A549 (cell line): Measurements from ENCODE around the gene CHPT1. TPM values are rescaled to one million over a fixed set of nuclear protein-coding genes. Genes with fewer than 3 reads are reported as not detected.
"Not testable (repeated sequence)": the region's sequence is repeated elsewhere in the genome, so short reads cannot be mapped to it uniquely, and the experiment has no call there.

Experiments used
- ATAC-seq, 2 experiments: fragments of 200-7000 bp in 1 of 2; fragments of >200 bp in 1 of 2; cut with Nextera tagmentation in 1 of 2; cut with Tn5 transposase in 1 of 2; 3 replicates each; pipeline versions ENCODE4 v1.8.0 to v1.9.1; 2018 to 2020; ENCODE audit warnings: mild to moderate bottlenecking in 1 of 2, moderate library complexity in 1 of 2
- CTCF ChIA-PET: fragments of 300-600 bp; sonication (Branson Sonifier 250); formaldehyde crosslinking; extraction: SDS; loops from one replicate; lab custom pipeline; 2021; ENCODE audit warnings: antibody characterized with exemption, inconsistent platforms; lab: Yijun Ruan, JAX
- POLR2A ChIA-PET: fragments of 350-600 bp; formaldehyde crosslinking; extraction: SDS; loops from one replicate; lab custom pipeline; 2021; ENCODE audit warnings: antibody characterized with exemption, inconsistent platforms; lab: Yijun Ruan, JAX
- DNase-seq, 2 experiments: peaks; one replicate each; pipeline versions ENCODE4 v3.0.0 to v3.0.0-alpha.2; 2011 to 2016; ENCODE audit warnings: low read depth in 1 of 2, low spot score in 1 of 2
- FAIRE-seq: peaks from 2 replicates; lab custom pipeline; 2011; peaks lifted over from hg19 to GRCh38; lab: Jason Lieb, UNC
- H3K27ac ChIP-seq, 2 experiments: fragments of >200 bp; sonication (Bioruptor Twin); formaldehyde crosslinking; 3 replicates each; pipeline ENCODE4 v1.5.1; 2016 to 2017
- H3K4me1 ChIP-seq: fragments of >200 bp; sonication (Bioruptor Twin); formaldehyde crosslinking; 3 replicates; pipeline ENCODE4 v1.6.1; 2016
- H3K4me2 ChIP-seq: fragments of >200 bp; sonication (Bioruptor Twin); formaldehyde crosslinking; 3 replicates; pipeline ENCODE4 v1.6.1; 2016
- H3K4me3 ChIP-seq: fragments of >200 bp; sonication (Bioruptor Twin); formaldehyde crosslinking; 3 replicates; pipeline ENCODE4 v1.5.1; 2016
- H3K9me3 ChIP-seq: fragments of >200 bp; sonication (Bioruptor Twin); formaldehyde crosslinking; 3 replicates; pipeline ENCODE4 v1.6.1; 2016
- BCL3 ChIP-seq: fragments of >200 bp; sonication (Bioruptor Twin); formaldehyde crosslinking; IDR thresholded peaks from 3 replicates; pipeline ENCODE4 v1.6.1; 2016
- CBX8 ChIP-seq: fragments of 200-600 bp; sonication (generic); IDR thresholded peaks from 2 replicates; pipeline ENCODE4 v1.6.1; 2016
- CTCF ChIP-seq: fragments of >200 bp; sonication (Bioruptor Twin); formaldehyde crosslinking; IDR thresholded peaks from 3 replicates; pipeline ENCODE4 v1.5.1; 2016
- EHF ChIP-seq: fragments of 250-450 bp; sonication (Bioruptor Pico); IDR thresholded peaks from 2 replicates; pipeline ENCODE4 v1.5.0; 2020; ENCODE audit warnings: mild to moderate bottlenecking
- HEYL ChIP-seq: fragments of 250-450 bp; sonication (Bioruptor Pico); IDR thresholded peaks from 2 replicates; pipeline ENCODE4 v1.8.0; 2021; ENCODE audit warnings: mild to moderate bottlenecking, moderate library complexity
- HOXA7 ChIP-seq: fragments of 250-450 bp; sonication (Bioruptor Pico); IDR thresholded peaks from 2 replicates; pipeline ENCODE4 v1.5.0; 2020; ENCODE audit warnings: mild to moderate bottlenecking, moderate library complexity
- JUN ChIP-seq, 2 experiments: fragments of >200 bp; sonication (Bioruptor Twin); formaldehyde crosslinking; IDR thresholded peaks; 2 replicates in 1 of 2; 3 replicates in 1 of 2; pipeline ENCODE4 v1.6.1; 2016 to 2017
- KDM5A ChIP-seq: fragments of 200-600 bp; sonication (generic); IDR thresholded peaks from 2 replicates; pipeline ENCODE4 v1.6.1; 2016; ENCODE audit warnings: antibody characterized with exemption, mild to moderate bottlenecking
- MAX ChIP-seq: IDR thresholded peaks from 2 replicates; pipeline ENCODE4 v1.6.1; 2012
- MAZ ChIP-seq: fragments of 150-350 bp; IDR thresholded peaks from 2 replicates; pipeline ENCODE4 v1.6.1; 2014; ENCODE audit warnings: antibody characterized with exemption, low read depth, low read length, borderline replicate concordance
- NFE2L2 ChIP-seq: fragments of 150-350 bp; conservative IDR thresholded peaks from 2 replicates; pipeline ENCODE4 v1.6.1; 2014; ENCODE audit warnings: low read length
- NR3C1 ChIP-seq: fragments of >200 bp; sonication (Bioruptor Twin); formaldehyde crosslinking; IDR thresholded peaks from 3 replicates; pipeline ENCODE4 v1.6.1; 2017
- POLR2AphosphoS2 ChIP-seq: conservative IDR thresholded peaks from 2 replicates; pipeline ENCODE4 v1.6.1; 2012; ENCODE audit warnings: low read length, improper control_type of control experiment, inconsistent platforms
- RCOR1 ChIP-seq: fragments of 150-350 bp; IDR thresholded peaks from 2 replicates; pipeline ENCODE4 v1.6.1; 2014; ENCODE audit warnings: antibody characterized with exemption, low read length, low read depth
- RFX5 ChIP-seq: fragments of 450-650 bp; IDR thresholded peaks from 2 replicates; pipeline ENCODE4 v1.7.1; 2014; ENCODE audit warnings: antibody characterized with exemption, mild to moderate bottlenecking, moderate library complexity
- TFCP2L1 ChIP-seq: fragments of 250-450 bp; sonication (Bioruptor Pico); IDR thresholded peaks from 2 replicates; pipeline ENCODE4 v1.5.0; 2021; ENCODE audit warnings: mild to moderate bottlenecking
- ZFP36 ChIP-seq: fragments of 450-650 bp; IDR thresholded peaks from 2 replicates; pipeline ENCODE4 v1.6.1; 2014; ENCODE audit warnings: borderline replicate concordance; ENCODE audit not compliant: partially characterized antibody
- ZSCAN20 ChIP-seq: fragments of 250-450 bp; sonication (Bioruptor Pico); IDR thresholded peaks from 2 replicates; pipeline ENCODE4 v1.8.0; 2022; ENCODE audit warnings: mild to moderate bottlenecking, moderate library complexity
- WGBS: methylation state at CpG from one replicate; pipeline ENCODE4 v1.1.6; 2017; ENCODE audit errors: missing lambda C conversion rate; 5-methylcytosine and 5-hydroxymethylcytosine counted together
- polyA plus RNA-seq, 4 experiments: library from polyadenylated mRNA; depleted of rRNA in 3 of 4; stranded (reverse); fragments of >200 nt; fragmentation: RNase III in 1 of 4; extraction: RNeasy Plus Mini Kit Qiagen cat#74134 plus additional on column Dnase treatment in 1 of 4; gene quantifications; 2 replicates in 3 of 4; 3 replicates in 1 of 4; pipeline ENCODE4 v1.2.3, GENCODE V29; 2011 to 2017
- TF ChIP-seq, protein P1 (sequence below): fragments of 450-650 bp; IDR thresholded peaks from 2 replicates; pipeline ENCODE4 v1.6.1; 2014; ENCODE audit warnings: antibody characterized with exemption
- TF ChIP-seq, protein P2 (sequence below): IDR thresholded peaks from 2 replicates; pipeline ENCODE4 v1.6.1; 2012

The CHPT1 gene
- polyA plus RNA-seq, 2 of the 4 experiments (the other 2 are of a cell fraction): 52.0 to 102 TPM

GRCh38 chr12:101680647-101681046 lies 16.8 kb upstream of the CHPT1 start:
- no peak for ATAC-seq
- no peak for FAIRE-seq

DNA sequence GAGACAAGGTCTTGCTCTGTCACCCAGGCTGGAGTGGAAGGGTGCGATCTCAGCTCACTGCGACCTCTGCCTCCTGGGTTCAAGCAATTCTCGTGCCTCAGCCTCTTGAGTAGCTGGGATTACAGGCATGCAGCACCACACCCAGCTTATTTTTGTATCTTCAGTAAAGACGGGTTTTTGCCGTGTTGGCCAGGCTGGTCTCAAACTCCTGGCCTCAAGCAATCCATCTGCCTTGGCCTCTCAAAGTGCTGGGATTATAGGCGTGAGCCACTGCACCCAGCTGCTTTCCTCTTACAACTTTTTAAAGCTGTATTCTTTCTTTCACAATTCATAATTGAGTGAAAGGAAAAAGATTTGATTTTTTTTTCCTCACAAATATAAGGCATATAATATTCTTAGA lies 15.8 kb upstream of the CHPT1 start:
- WGBS: 59% methylated on average over 6 of the region's 6 CpGs
- DNase-seq, H3K4me1 ChIP-seq, FAIRE-seq, ATAC-seq, POLR2A ChIA-PET, H3K4me2 ChIP-seq, H3K27ac ChIP-seq, H3K9me3 ChIP-seq, H3K4me3 ChIP-seq: not testable (repeated sequence)
- CTCF ChIA-PET: interaction anchor here (1.0 kb wide), 1 partner anchor 19 kb away, joined by 3 read pairs; no protein-coding TSS in a partner anchor

More at GRCh38 chr12:101680647-101681046, 16.8 kb upstream of the CHPT1 start:
- POLR2A ChIA-PET: no interaction called here
- H3K9me3 ChIP-seq: no peaks in the 10 kb centered on the region
- no peak for TF ChIP-seq RCOR1
- no peak for TF ChIP-seq MAZ
- no peak for TF ChIP-seq NR3C1
- TF ChIP-seq KDM5A: no peak
- TF ChIP-seq, protein P1, sequence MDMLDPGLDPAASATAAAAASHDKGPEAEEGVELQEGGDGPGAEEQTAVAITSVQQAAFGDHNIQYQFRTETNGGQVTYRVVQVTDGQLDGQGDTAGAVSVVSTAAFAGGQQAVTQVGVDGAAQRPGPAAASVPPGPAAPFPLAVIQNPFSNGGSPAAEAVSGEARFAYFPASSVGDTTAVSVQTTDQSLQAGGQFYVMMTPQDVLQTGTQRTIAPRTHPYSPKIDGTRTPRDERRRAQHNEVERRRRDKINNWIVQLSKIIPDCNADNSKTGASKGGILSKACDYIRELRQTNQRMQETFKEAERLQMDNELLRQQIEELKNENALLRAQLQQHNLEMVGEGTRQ: no peak
- no peak for TF ChIP-seq EHF
- no peak for TF ChIP-seq BCL3
- TF ChIP-seq POLR2AphosphoS2: no peak
- TF ChIP-seq CBX8: no peak
- TF ChIP-seq HOXA7 (CRISPR knock-in tag): no peak
- TF ChIP-seq ZFP36: no peak
- TF ChIP-seq NFE2L2: no peak
- TF ChIP-seq JUN (IDR thresholded peaks at IDR 0.05): no peak
- no peak for TF ChIP-seq HEYL (CRISPR knock-in tag)
- TF ChIP-seq RFX5: no peak
- TF ChIP-seq CTCF: no peak
- no peak for TF ChIP-seq TFCP2L1 (CRISPR knock-in tag)
- CTCF ChIA-PET: no interaction called here
- no peak overlapping the region for H3K4me3 ChIP-seq
- H3K4me2 ChIP-seq: no peak overlapping the region
- H3K4me1 ChIP-seq: peaks cover 4% of the 10 kb centered on the region; the same call in 1 of the 3 replicates
- H3K27ac ChIP-seq: no peak overlapping the region
- DNase-seq: no peak

DNA sequence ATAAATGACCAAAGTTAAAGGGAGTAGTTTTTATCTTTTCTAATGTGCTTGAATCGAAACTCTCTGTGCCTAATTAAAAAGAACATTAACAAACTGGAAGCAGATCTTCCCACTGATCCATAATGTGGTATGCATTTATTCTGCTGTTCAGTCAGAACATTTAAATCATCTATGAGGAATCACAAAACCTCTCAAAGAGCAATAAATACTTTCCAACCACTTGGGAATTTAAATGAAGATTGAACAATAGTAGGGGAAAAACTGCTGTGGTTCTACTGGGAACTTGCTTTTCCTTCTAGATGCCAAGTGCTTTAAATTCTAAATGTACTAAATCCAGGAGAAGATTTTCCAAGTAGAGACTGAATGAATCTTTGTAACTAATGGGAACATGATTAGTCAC lies 12.3 kb upstream of the CHPT1 start:
- ATAC-seq: no peak
- POLR2A ChIA-PET: no interaction called here
- Histone ChIP-seq H3K27ac (no peak overlapping the region), H3K9me3 (no peaks in the 10 kb centered on the region), H3K4me2 (no peak overlapping the region), H3K4me3 (no peak overlapping the region), H3K4me1 (peaks cover 6% of the 10 kb centered on the region; the same call in 1 of the 3 replicates)
- FAIRE-seq: no peak
- TF ChIP-seq ZSCAN20 (no peak), MAX (no peak), CBX8 (no peak)
- TF ChIP-seq, protein P2, sequence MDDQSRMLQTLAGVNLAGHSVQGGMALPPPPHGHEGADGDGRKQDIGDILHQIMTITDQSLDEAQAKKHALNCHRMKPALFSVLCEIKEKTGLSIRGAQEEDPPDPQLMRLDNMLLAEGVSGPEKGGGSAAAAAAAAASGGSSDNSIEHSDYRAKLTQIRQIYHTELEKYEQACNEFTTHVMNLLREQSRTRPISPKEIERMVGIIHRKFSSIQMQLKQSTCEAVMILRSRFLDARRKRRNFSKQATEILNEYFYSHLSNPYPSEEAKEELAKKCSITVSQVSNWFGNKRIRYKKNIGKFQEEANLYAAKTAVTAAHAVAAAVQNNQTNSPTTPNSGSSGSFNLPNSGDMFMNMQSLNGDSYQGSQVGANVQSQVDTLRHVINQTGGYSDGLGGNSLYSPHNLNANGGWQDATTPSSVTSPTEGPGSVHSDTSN: no peak
- WGBS: 53% methylated on average over 1 of the region's 1 CpG
- DNase-seq: no peak
- CTCF ChIA-PET: no interaction called here
